Measurements from ENCODE around the gene FOXL3. TPM values are rescaled to one million over a fixed set of nuclear protein-coding genes. Genes with fewer than 3 reads are reported as not detected.
"Not testable (repeated sequence)": the region's sequence is repeated elsewhere in the genome, so short reads cannot be mapped to it uniquely, and the experiment has no call there.

The FOXL3 gene
- total and polyA plus RNA-seq, 8 donors = not detected

DNA sequence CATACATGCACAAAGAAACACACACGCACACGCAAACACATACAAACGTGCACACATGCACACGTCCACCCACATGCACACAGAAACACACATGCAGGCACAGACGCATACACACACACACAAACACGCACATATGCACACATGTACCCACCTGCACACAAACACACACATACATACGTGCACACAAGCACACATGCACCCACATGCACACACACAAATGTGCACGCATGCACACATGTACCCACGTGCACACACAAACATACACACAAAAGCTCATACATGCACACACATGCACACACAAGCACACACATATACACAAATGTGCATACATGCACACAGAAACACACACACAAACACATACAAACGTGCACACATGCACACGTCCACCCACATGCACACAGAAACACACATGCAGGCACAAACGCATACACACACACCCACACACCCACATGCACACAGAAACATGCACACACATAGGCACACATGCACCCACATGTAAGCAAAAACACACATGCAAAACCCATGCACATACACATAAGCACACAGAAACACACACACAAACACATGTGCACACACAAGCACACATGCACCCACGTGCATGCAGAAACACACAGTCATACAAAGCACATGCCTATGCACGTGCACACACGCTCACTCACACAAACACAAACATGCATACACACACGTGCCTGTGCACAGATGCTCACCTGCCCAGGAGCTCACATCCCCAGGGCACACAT, 44.8 kb downstream of the FOXL3 start:
- intact Hi-C loops (cut with DNase I; ENCODE audit: low total_unique reads) = loop anchor here (10.0 kb wide), 1 partner anchor 180 kb away; the partner anchor contains the start of gene PDGFA
- Histone ChIP-seq H3K9me3 (no peaks in the 10 kb centered on the region), H3K27ac (no peak overlapping the region), H3K4me3 (no peak overlapping the region), H3K4me1 (peaks cover 21 to 50% (median 41%) of the 10 kb centered on the region in 4 donors), H3K36me3 (no peaks in the 10 kb centered on the region), H3K27me3 (peaks cover 0 to 29% (median 9%) of the 10 kb centered on the region in 3 donors)
- no peak for TF ChIP-seq EP300 (IDR thresholded peaks at IDR 0.05)
- no peak for TF ChIP-seq POLR2AphosphoS5 (IDR thresholded peaks at IDR 0.05)
- TF ChIP-seq, protein P1, sequence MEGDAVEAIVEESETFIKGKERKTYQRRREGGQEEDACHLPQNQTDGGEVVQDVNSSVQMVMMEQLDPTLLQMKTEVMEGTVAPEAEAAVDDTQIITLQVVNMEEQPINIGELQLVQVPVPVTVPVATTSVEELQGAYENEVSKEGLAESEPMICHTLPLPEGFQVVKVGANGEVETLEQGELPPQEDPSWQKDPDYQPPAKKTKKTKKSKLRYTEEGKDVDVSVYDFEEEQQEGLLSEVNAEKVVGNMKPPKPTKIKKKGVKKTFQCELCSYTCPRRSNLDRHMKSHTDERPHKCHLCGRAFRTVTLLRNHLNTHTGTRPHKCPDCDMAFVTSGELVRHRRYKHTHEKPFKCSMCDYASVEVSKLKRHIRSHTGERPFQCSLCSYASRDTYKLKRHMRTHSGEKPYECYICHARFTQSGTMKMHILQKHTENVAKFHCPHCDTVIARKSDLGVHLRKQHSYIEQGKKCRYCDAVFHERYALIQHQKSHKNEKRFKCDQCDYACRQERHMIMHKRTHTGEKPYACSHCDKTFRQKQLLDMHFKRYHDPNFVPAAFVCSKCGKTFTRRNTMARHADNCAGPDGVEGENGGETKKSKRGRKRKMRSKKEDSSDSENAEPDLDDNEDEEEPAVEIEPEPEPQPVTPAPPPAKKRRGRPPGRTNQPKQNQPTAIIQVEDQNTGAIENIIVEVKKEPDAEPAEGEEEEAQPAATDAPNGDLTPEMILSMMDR (IDR thresholded peaks at IDR 0.05) = no peak
- DNase-seq = no peak
- 85 to 96% (median 93%) methylated on average over 16 of the region's 16 CpGs for WGBS, 5 donors

DNA sequence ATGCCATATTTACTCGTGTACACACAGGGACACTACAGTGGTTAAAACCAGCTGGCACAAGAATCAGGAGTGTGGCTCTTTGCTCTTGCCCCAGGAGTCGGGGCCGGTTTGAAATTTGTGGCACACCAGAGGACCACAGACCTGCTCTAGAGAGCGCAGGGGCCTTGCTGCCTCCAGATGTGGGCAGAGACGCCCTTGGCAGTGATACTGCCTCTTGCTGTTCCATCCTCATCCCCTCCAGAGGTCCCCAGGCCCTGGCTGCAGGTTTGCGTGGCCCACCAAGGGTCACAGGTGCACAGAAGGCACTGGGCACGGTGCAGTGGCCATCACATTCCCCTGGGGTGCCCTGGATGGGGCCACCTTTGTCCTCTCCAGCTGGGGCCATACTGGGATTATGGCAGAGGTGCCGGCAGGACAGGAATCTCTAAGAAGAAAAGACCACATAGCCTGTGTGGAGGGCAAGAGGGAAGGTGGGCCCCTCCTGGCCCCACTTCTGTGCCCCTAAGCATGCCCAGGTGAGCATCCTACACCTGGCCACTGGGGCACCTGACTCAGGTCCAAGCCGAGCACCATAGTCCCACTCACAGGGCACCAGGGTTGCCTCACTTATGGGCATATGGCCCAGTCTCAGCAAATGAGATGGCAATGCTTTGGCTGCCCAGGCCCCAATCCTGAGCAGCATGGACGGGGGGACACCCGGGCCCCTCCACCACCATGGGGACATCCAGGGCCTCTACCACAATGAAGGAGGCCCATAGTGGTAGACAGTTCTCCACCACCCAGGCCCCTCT, 45.6 kb downstream of the FOXL3 start:
- no peak for DNase-seq
- H3K4me1 ChIP-seq = peaks cover 20 to 48% (median 41%) of the 10 kb centered on the region in 4 donors
- 78 to 89% (median 85%) methylated on average over 10 to 11 of the region's 11 CpGs for WGBS, 5 donors

DNA sequence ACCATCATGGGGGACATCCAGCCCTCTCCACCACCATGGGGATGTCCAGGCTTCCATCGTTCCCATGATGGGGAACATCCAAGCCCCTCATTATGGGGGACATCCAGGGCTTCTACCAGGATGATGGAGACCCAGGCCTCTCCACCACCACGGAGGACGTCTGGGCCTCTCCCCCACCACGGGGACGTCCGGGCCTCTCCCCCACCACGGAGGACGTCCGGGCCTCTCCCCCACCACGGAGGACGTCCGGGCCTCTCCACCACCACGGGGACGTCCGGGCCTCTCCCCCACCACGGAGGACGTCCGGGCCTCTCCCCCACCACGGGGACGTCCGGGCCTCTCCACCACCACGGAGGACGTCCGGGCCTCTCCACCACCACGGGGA, 46.2 kb downstream of the FOXL3 start:
- intact Hi-C loops (cut with DNase I; ENCODE audit: low total_unique reads) = loop anchor here (10.0 kb wide), 1 partner anchor 179 kb away; the partner anchor contains the start of gene PDGFA
- DNase-seq, H3K27ac ChIP-seq, H3K9me3 ChIP-seq, H3K4me3 ChIP-seq, H3K36me3 ChIP-seq: not testable (repeated sequence)
- WGBS, 5 donors = 90 to 100% (median 95%) methylated on average over 1 to 25 of the region's 25 CpGs
- H3K4me1 ChIP-seq = peaks cover 22 to 51% (median 43%) of the 10 kb centered on the region in 4 donors
- H3K27me3 ChIP-seq = peaks cover 0 to 28% (median 9%) of the 10 kb centered on the region in 3 donors

More for the DNA sequence above, 45.6 kb downstream of the FOXL3 start:
- peaks cover 0 to 28% (median 9%) of the 10 kb centered on the region in 3 donors for H3K27me3 ChIP-seq
- no peak overlapping the region for H3K4me3 ChIP-seq
- TF ChIP-seq POLR2A (IDR thresholded peaks at IDR 0.05) (no peak), POLR2AphosphoS5 (IDR thresholded peaks at IDR 0.05) (no peak), EP300 (IDR thresholded peaks at IDR 0.05) (no peak)
- TF ChIP-seq, protein P1 (IDR thresholded peaks at IDR 0.05) = no peak
- no peak overlapping the region for H3K27ac ChIP-seq
- H3K9me3 ChIP-seq = no peaks in the 10 kb centered on the region
- intact Hi-C loops (cut with DNase I; ENCODE audit: low total_unique reads) = loop anchor here (10.0 kb wide), 1 partner anchor 179 kb away; the partner anchor contains the start of gene PDGFA
- no peaks in the 10 kb centered on the region for H3K36me3 ChIP-seq

DNA sequence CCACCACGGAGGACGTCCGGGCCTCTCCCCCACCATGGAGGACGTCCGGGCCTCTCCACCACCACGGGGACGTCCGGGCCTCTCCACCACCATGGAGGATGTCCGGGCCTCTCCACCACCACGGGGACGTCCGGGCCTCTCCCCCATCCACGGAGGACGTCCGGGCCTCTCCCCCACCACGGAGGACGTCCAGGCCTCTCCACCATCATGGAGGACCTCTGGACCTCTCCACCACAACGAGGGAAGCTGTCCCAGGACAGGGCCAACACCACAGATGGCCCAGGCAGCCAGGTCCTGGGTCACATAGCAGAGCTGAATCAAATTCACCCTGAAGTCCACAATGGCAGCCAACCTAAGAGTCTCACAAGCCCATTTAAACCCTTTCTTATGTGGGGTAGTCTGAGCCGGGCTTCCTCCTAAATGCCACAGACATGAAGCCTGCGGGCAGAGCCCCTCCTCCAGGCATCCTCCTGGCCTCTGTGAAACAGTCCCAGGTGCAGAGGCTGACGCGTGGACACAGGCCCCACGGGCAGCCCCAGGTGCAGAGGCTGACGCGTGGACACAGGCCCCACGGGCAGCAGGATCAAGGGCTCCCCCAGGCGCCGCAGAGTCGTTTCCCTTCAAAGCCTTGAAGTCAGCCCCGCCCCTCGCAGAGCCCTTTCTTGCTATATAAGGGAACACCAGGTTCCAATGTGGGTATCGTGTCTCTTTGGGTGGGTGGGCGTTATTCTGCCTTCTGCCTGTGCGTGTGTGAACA, 47.0 kb downstream of the FOXL3 start:
- intact Hi-C loops (cut with DNase I; ENCODE audit: low total_unique reads) = loop anchor here (10.0 kb wide), 1 partner anchor 178 kb away; the partner anchor contains the start of gene PDGFA
- 64 to 80% (median 69%) methylated on average over 27 to 34 of the region's 34 CpGs for WGBS, 5 donors
- DNase-seq = no peak
- Histone ChIP-seq H3K4me3 (no peak overlapping the region), H3K4me1 (peaks cover 26 to 54% (median 44%) of the 10 kb centered on the region in 4 donors), H3K27ac (peak overlapping the region in 3 of 5 donors; percentile 0 to 49 (median 7)), H3K36me3 (no peaks in the 10 kb centered on the region), H3K9me3 (no peaks in the 10 kb centered on the region), H3K27me3 (peaks cover 0 to 23% (median 8%) of the 10 kb centered on the region in 3 donors)
- TF ChIP-seq, protein P1 (IDR thresholded peaks at IDR 0.05) = no peak
- TF ChIP-seq POLR2AphosphoS5 (IDR thresholded peaks at IDR 0.05) = no peak
- TF ChIP-seq POLR2A (IDR thresholded peaks at IDR 0.05) = no peak
- TF ChIP-seq EP300 (IDR thresholded peaks at IDR 0.05) = no peak
